NCI-H2081 treated with DMSO at 0.1 percent for 48 hours (cell line): Measurements from ENCODE around the gene SPATS2L.

Experiments
- DNase-seq: peaks from one replicate; lab custom pipeline; 2025; lab: John Stamatoyannopoulos, UW

Gene SPATS2L

DNA sequence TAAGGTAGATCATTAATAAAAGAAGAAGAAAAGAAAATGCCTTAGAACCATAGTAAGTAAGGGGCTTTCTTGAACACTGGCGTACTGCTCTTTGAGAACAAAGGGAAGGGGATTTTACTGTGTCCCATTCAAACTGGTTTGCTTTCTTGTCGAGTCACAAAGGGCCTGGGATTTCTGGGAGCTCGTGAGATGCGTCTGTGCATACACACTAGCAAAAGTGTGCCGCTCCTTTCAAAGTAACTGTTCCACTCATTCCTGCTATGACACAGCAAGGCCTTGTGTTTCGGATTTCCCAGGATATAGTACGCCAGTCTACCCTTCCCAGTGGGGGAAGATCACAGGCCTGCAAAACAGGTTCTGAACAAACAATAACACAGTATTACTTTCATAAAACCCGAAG lies 110.4 kb downstream of the SPATS2L start:
- no peak for DNase-seq

DNA sequence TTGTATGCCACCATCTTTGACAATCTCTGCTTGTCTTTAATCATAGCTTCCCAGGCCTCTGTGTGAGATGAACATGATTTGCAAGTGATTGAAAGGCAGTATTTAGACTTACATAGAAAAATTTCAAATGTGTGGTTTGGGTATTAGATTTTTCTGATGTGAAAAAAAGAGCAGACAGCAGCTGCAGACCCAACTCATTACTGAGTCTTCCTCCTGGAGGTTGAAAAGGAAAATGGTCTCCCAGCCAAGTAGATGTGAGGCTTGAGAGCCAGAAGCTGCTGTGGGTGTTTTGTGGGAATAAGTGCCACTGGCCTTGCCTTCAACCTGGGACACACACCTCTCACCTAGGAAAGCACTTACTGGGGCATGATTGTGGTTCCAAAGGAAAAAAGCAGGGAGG lies 110.9 kb downstream of the SPATS2L start:
- DNase-seq: no peak

- DNase-seq: no peak
Measured at GRCh38 chr2:200418399-200418798, 111.9 kb downstream of the SPATS2L start.

DNA sequence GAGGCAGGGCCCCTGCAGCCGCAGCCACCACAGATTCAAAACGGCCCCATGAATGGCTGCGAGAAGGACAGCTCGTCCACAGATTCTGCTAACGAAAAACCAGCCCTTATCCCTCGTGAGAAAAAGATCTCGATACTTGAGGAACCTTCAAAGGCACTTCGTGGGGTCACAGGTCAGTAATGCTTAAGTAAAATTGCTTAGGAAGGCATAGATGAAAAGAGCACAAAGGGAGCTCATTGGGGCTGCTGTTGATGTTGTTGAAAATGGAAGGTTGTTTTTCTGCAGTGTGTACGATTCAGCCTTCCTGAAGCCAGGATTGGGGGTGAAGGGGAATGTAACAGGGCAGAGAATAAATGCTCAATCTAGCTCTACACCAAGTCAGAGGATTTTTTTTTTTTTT lies 112.8 kb downstream of the SPATS2L start:
- DNase-seq: no peak

DNA sequence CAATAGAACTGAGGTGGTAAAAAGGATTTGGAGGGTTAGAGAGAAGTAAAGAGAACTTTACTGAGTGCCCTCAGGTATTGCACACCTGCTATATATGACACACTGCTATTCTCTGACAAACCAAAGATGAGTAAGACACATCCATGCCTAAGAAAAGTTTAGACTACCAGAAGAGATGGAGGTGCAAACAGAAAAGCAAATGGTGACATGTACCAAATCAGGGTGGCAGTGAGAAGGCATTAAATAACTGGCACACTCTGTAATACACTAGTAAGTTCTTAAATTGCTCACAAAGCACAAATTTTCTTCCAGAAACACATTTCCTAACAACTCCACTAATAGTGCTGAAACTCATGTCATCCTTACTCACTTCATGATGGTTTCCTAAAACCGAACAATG lies 114.8 kb downstream of the SPATS2L start:
- no peak for DNase-seq

DNA sequence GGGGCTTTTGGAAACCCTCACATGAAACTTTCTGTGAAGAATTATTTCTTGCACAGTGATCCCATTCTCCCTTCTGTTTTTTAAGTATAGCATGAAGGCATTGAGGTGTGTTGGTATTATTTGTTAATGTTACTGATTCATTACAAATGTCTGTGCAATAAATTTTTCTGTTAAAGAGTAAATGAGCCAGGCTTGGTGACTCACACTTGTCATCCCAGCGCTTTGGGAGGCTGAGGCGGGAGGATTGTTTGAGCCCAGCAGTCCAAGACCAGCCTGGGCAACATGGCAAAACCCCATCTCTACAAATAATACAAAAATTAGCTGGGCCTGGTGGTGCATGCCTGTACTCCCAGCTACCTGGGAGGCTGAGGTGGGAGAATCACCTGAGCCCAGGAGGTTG lies 115.6 kb downstream of the SPATS2L start:
- DNase-seq: no peak

DNA sequence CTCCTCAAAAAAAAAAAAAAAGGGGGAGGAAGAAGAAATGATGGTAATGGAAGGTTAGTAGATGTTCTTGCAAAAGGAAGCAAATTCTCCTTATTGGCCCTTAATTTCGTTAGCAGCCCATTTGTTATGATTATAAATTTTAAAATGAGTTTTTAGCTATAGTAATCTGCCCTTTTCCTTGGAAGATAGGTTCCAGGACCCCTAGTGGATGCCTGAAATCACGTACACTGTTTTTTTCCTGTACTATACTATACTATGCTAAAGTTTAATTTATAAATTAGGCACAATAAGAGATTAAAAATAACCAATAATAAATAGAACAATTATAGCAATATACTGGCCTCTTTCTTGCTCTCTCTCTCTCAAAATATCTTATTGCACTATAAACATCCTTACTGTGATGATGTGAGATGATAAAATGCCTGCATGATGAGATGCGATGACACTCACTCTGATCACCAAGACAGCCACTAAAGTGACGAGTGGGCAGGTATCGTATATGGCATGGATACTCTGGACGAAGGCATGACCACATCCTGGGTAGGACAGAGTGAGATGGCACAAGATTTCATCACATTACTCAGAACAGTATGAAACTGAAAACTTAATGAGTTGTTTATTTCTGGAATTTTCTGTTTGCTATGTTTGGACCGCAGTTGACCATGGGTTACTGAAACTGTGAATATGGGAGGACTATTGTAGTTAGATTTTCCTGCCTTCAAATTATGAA lies 116.2 kb downstream of the SPATS2L start:
- no peak for DNase-seq

GRCh38 chr2:200423541-200423940 lies 117.0 kb downstream of the SPATS2L start:
- no peak for DNase-seq

- DNase-seq: no peak
Measured at GRCh38 chr2:200425026-200425821, 118.7 kb downstream of the SPATS2L start.

GRCh38 chr2:200426754-200427153 lies 120.3 kb downstream of the SPATS2L start:
- no peak for DNase-seq

- DNase-seq: no peak
Measured at GRCh38 chr2:200428961-200429665, 122.6 kb downstream of the SPATS2L start.

DNA sequence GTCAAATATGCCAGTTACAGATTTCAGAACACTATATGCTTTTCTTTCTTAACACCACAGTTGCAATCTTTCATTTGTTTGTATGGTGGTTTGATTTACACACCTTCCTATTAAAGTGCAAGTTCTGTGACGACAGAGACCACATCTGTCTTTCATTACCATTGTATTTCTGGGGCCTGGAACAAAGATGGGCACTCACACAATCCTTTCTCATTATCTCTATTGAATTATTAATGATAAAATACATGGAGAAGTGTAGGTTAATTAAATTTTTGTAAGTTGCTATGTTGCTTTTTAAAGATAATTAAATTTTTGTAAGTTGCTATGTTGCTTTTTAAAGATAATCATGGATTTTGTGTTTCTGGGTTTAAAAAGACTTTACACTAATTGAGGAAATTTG lies 123.5 kb downstream of the SPATS2L start:
- DNase-seq: no peak

GRCh38 chr2:200431996-200432705 lies 125.7 kb downstream of the SPATS2L start:
- DNase-seq: no peak

- no peak for DNase-seq
Measured at GRCh38 chr2:200435379-200435778, 128.9 kb downstream of the SPATS2L start.

- no peak for DNase-seq
Measured at GRCh38 chr2:200438251-200438650, 131.8 kb downstream of the SPATS2L start.

GRCh38 chr2:200438846-200439245 lies 132.4 kb downstream of the SPATS2L start:
- no peak for DNase-seq

- peak; percentile 35 for DNase-seq
Measured at GRCh38 chr2:200439981-200440380, 133.5 kb downstream of the SPATS2L start.

- DNase-seq: no peak
Measured at GRCh38 chr2:200442471-200442870, 136.0 kb downstream of the SPATS2L start.

- no peak for DNase-seq
Measured at GRCh38 chr2:200443376-200443775, 136.9 kb downstream of the SPATS2L start.

DNA sequence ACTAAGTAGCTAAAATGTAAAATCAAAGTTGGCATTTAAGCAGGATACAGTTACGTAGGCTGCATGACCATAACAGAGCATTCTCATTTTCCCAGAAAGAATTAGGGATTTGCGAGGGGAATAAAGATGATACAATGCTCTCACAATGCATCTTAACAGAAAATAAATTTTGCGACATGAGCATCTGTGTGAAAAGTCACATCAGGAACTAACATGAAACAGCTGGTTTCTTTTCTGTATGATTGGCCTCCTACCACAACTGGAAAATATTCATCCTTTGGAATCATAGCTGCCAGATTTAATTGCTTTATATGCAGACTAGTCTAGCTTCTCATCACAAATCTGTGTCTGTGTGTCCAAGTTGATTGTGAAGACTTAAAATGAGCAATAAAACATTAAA lies 137.4 kb downstream of the SPATS2L start:
- DNase-seq: no peak

- DNase-seq: no peak
Measured at GRCh38 chr2:200444530-200444929, 138.0 kb downstream of the SPATS2L start.

DNA sequence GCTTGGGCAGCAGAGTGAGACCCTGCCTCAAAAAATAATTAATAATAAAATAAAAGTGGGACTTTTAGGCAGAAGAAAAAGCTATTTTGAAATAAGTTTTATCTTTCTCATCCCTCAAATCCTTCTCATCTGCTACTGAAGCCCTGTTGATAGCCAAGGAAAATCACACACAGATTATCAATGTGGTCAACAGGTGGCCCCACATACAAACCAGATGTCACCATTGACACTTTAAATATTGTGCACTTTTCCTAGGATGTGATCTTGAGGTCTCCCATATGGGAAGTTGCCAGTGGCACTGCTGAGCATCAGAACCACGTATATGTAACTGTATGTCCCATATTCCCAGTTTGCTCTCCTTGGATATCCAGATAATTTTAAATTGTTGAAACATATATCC lies 138.8 kb downstream of the SPATS2L start:
- no peak for DNase-seq
